ENCODE data around the gene HRH1.

HRH1 gene

GRCh38 chr3:11283139-11283475 lies 128.8 kb downstream of the HRH1 start:
- Histone ChIP-seq H3K36me3 (ENCODE audit: control insufficient read depth in 2 of 2, insufficient read depth in 2 of 2, low read length in 2 of 2) (peaks cover 3 to 10% of the 10 kb centered on the region in 2 donors), H3K27ac (ENCODE audit: low read length) (no peak overlapping the region), H3K9me3 (ENCODE audit: control insufficient read depth in 2 of 2, low read length in 2 of 2) (no peaks in the 10 kb centered on the region), H3K9ac (ENCODE audit: low read length in 2 of 2) (no peak overlapping the region), H3K4me3 (ENCODE audit: low read length in 2 of 2) (no peak overlapping the region), H3K27me3 (ENCODE audit: control insufficient read depth in 1 of 2, insufficient read depth in 2 of 2, low read length in 2 of 2) (no peaks in the 10 kb centered on the region), H3K4me1 (ENCODE audit: control insufficient read depth, insufficient read depth, low read length) (peaks cover 15% of the 10 kb centered on the region)

- Histone ChIP-seq H3K36me3 (ENCODE audit: control insufficient read depth in 2 of 2, insufficient read depth in 2 of 2, low read length in 2 of 2) (peaks cover 3 to 10% of the 10 kb centered on the region in 2 donors), H3K9ac (ENCODE audit: low read length in 2 of 2) (no peak overlapping the region), H3K9me3 (ENCODE audit: control insufficient read depth in 2 of 2, low read length in 2 of 2) (no peaks in the 10 kb centered on the region), H3K27ac (ENCODE audit: low read length) (no peak overlapping the region), H3K4me1 (ENCODE audit: control insufficient read depth, insufficient read depth, low read length) (peaks cover 15% of the 10 kb centered on the region), H3K27me3 (ENCODE audit: control insufficient read depth in 1 of 2, insufficient read depth in 2 of 2, low read length in 2 of 2) (no peaks in the 10 kb centered on the region), H3K4me3 (ENCODE audit: low read length in 2 of 2) (no peak overlapping the region)
Observed at GRCh38 chr3:11284011-11284410, 129.7 kb downstream of the HRH1 start.

- Histone ChIP-seq H3K4me3 (ENCODE audit: low read length in 2 of 2) (no peak overlapping the region), H3K4me1 (ENCODE audit: control insufficient read depth, insufficient read depth, low read length) (peaks cover 15% of the 10 kb centered on the region), H3K9me3 (ENCODE audit: control insufficient read depth in 2 of 2, low read length in 2 of 2) (no peaks in the 10 kb centered on the region), H3K27ac (ENCODE audit: low read length) (no peak overlapping the region), H3K27me3 (ENCODE audit: control insufficient read depth in 1 of 2, insufficient read depth in 2 of 2, low read length in 2 of 2) (no peaks in the 10 kb centered on the region), H3K36me3 (ENCODE audit: control insufficient read depth in 2 of 2, insufficient read depth in 2 of 2, low read length in 2 of 2) (peaks cover 3 to 10% of the 10 kb centered on the region in 2 donors), H3K9ac (ENCODE audit: low read length in 2 of 2) (no peak overlapping the region)
Observed at GRCh38 chr3:11285471-11285870, 131.2 kb downstream of the HRH1 start.

GRCh38 chr3:11287404-11287803 lies 133.1 kb downstream of the HRH1 start:
- H3K9me3 ChIP-seq (ENCODE audit: control insufficient read depth in 2 of 2, low read length in 2 of 2), result no peaks in the 10 kb centered on the region
- peaks cover 15% of the 10 kb centered on the region for H3K4me1 ChIP-seq (ENCODE audit: control insufficient read depth, insufficient read depth, low read length)
- H3K4me3 ChIP-seq (ENCODE audit: low read length in 2 of 2), result no peak overlapping the region
- H3K36me3 ChIP-seq (ENCODE audit: control insufficient read depth in 2 of 2, insufficient read depth in 2 of 2, low read length in 2 of 2), result peaks cover 0 to 6% of the 10 kb centered on the region in 2 donors
- H3K27me3 ChIP-seq (ENCODE audit: control insufficient read depth in 1 of 2, insufficient read depth in 2 of 2, low read length in 2 of 2), result no peaks in the 10 kb centered on the region
- peak overlapping the region in 1 of 2 donors; percentile 3 for H3K9ac ChIP-seq (ENCODE audit: low read length in 2 of 2)
- no peak overlapping the region for H3K27ac ChIP-seq (ENCODE audit: low read length)

GRCh38 chr3:11288021-11288491 lies 133.8 kb downstream of the HRH1 start:
- Histone ChIP-seq H3K27ac (ENCODE audit: low read length) (no peak overlapping the region), H3K9me3 (ENCODE audit: control insufficient read depth in 2 of 2, low read length in 2 of 2) (no peaks in the 10 kb centered on the region), H3K36me3 (ENCODE audit: control insufficient read depth in 2 of 2, insufficient read depth in 2 of 2, low read length in 2 of 2) (peaks cover 0 to 1% of the 10 kb centered on the region in 2 donors), H3K4me1 (ENCODE audit: control insufficient read depth, insufficient read depth, low read length) (peaks cover 12% of the 10 kb centered on the region), H3K9ac (ENCODE audit: low read length in 2 of 2) (no peak overlapping the region), H3K27me3 (ENCODE audit: control insufficient read depth in 1 of 2, insufficient read depth in 2 of 2, low read length in 2 of 2) (no peaks in the 10 kb centered on the region), H3K4me3 (ENCODE audit: low read length in 2 of 2) (no peak overlapping the region)

GRCh38 chr3:11288786-11289637 lies 134.7 kb downstream of the HRH1 start:
- Histone ChIP-seq H3K4me1 (ENCODE audit: control insufficient read depth, insufficient read depth, low read length) (peaks cover 9% of the 10 kb centered on the region), H3K9ac (ENCODE audit: low read length in 2 of 2) (no peak overlapping the region), H3K27me3 (ENCODE audit: control insufficient read depth in 1 of 2, insufficient read depth in 2 of 2, low read length in 2 of 2) (no peaks in the 10 kb centered on the region), H3K9me3 (ENCODE audit: control insufficient read depth in 2 of 2, low read length in 2 of 2) (no peaks in the 10 kb centered on the region), H3K4me3 (ENCODE audit: low read length in 2 of 2) (no peak overlapping the region), H3K36me3 (ENCODE audit: control insufficient read depth in 2 of 2, insufficient read depth in 2 of 2, low read length in 2 of 2) (no peaks in the 10 kb centered on the region), H3K27ac (ENCODE audit: low read length) (no peak overlapping the region)

GRCh38 chr3:11289864-11290263 lies 135.6 kb downstream of the HRH1 start:
- H3K9ac ChIP-seq (ENCODE audit: low read length in 2 of 2), result no peak overlapping the region
- no peaks in the 10 kb centered on the region for H3K9me3 ChIP-seq (ENCODE audit: control insufficient read depth in 2 of 2, low read length in 2 of 2)
- no peak overlapping the region for H3K4me3 ChIP-seq (ENCODE audit: low read length in 2 of 2)
- H3K27me3 ChIP-seq (ENCODE audit: control insufficient read depth in 1 of 2, insufficient read depth in 2 of 2, low read length in 2 of 2), result no peaks in the 10 kb centered on the region
- H3K36me3 ChIP-seq (ENCODE audit: control insufficient read depth in 2 of 2, insufficient read depth in 2 of 2, low read length in 2 of 2), result no peaks in the 10 kb centered on the region
- peaks cover 9% of the 10 kb centered on the region for H3K4me1 ChIP-seq (ENCODE audit: control insufficient read depth, insufficient read depth, low read length)
- no peak overlapping the region for H3K27ac ChIP-seq (ENCODE audit: low read length)

GRCh38 chr3:11290743-11291680 lies 136.7 kb downstream of the HRH1 start:
- H3K4me3 ChIP-seq (ENCODE audit: low read length in 2 of 2), result no peak overlapping the region
- no peak overlapping the region for H3K27ac ChIP-seq (ENCODE audit: low read length)
- H3K9ac ChIP-seq (ENCODE audit: low read length in 2 of 2), result no peak overlapping the region
- no peaks in the 10 kb centered on the region for H3K36me3 ChIP-seq (ENCODE audit: control insufficient read depth in 2 of 2, insufficient read depth in 2 of 2, low read length in 2 of 2)
- H3K27me3 ChIP-seq (ENCODE audit: control insufficient read depth in 1 of 2, insufficient read depth in 2 of 2, low read length in 2 of 2), result no peaks in the 10 kb centered on the region
- H3K9me3 ChIP-seq (ENCODE audit: control insufficient read depth in 2 of 2, low read length in 2 of 2), result no peaks in the 10 kb centered on the region
- H3K4me1 ChIP-seq (ENCODE audit: control insufficient read depth, insufficient read depth, low read length), result peaks cover 9% of the 10 kb centered on the region

GRCh38 chr3:11291808-11292207 lies 137.5 kb downstream of the HRH1 start:
- no peaks in the 10 kb centered on the region for H3K9me3 ChIP-seq (ENCODE audit: control insufficient read depth in 2 of 2, low read length in 2 of 2)
- H3K27me3 ChIP-seq (ENCODE audit: control insufficient read depth in 1 of 2, insufficient read depth in 2 of 2, low read length in 2 of 2), result no peaks in the 10 kb centered on the region
- H3K4me3 ChIP-seq (ENCODE audit: low read length in 2 of 2), result no peak overlapping the region
- H3K36me3 ChIP-seq (ENCODE audit: control insufficient read depth in 2 of 2, insufficient read depth in 2 of 2, low read length in 2 of 2), result no peaks in the 10 kb centered on the region
- H3K4me1 ChIP-seq (ENCODE audit: control insufficient read depth, insufficient read depth, low read length), result peaks cover 9% of the 10 kb centered on the region
- H3K27ac ChIP-seq (ENCODE audit: low read length), result no peak overlapping the region
- no peak overlapping the region for H3K9ac ChIP-seq (ENCODE audit: low read length in 2 of 2)

GRCh38 chr3:11297126-11297525 lies 142.8 kb downstream of the HRH1 start:
- Histone ChIP-seq H3K27ac (ENCODE audit: low read length) (no peak overlapping the region), H3K4me1 (ENCODE audit: control insufficient read depth, insufficient read depth, low read length) (no peaks in the 10 kb centered on the region), H3K4me3 (ENCODE audit: low read length in 2 of 2) (no peak overlapping the region), H3K9ac (ENCODE audit: low read length in 2 of 2) (no peak overlapping the region), H3K36me3 (ENCODE audit: control insufficient read depth in 2 of 2, insufficient read depth in 2 of 2, low read length in 2 of 2) (peaks cover 5 to 9% of the 10 kb centered on the region in 2 donors), H3K27me3 (ENCODE audit: control insufficient read depth in 1 of 2, insufficient read depth in 2 of 2, low read length in 2 of 2) (no peaks in the 10 kb centered on the region), H3K9me3 (ENCODE audit: control insufficient read depth in 2 of 2, low read length in 2 of 2) (no peaks in the 10 kb centered on the region)

Data from stomach smooth muscle (tissue), 2 donors.